Measurements from ENCODE around the gene KRT71. TPM values are rescaled to one million over a fixed set of nuclear protein-coding genes. Genes with fewer than 3 reads are reported as not detected.
A peak's percentile ranks its signal among the peaks of the same experiment; 100 is the strongest.

Gene KRT71
- total and polyA plus RNA-seq, 3 donors from 2014 or later, result 0.12 TPM; not detected in 2

- Histone ChIP-seq H3K27ac (no peak overlapping the region), H3K27me3 (no peaks in the 10 kb centered on the region), H3K4me3 (no peak overlapping the region), H3K4me1 (no peaks in the 10 kb centered on the region), H3K36me3 (ENCODE audit: low read depth, missing control alignments) (no peaks in the 10 kb centered on the region), H3K9me3 (no peaks in the 10 kb centered on the region)
- DNase-seq, result no peak
- TF ChIP-seq POLR2A (IDR thresholded peaks at IDR 0.05), result no peak
- no peak for TF ChIP-seq CTCF (IDR thresholded peaks at IDR 0.05)
- intact Hi-C loops (cut with DNase I; ENCODE audit: low total_unique reads), result no loop called here
- WGBS, 2 donors, result 91 to 93% methylated on average over 4 to 14 of the region's 14 CpGs
Measured at GRCh38 chr12:52514471-52515318, 38.2 kb downstream of the KRT71 start.

- 81 to 98% methylated on average over 6 of the region's 6 CpGs for WGBS, 2 donors
- Histone ChIP-seq H3K36me3 (ENCODE audit: low read depth, missing control alignments) (no peaks in the 10 kb centered on the region), H3K4me3 (no peak overlapping the region), H3K27ac (no peak overlapping the region), H3K9me3 (no peaks in the 10 kb centered on the region), H3K4me1 (no peaks in the 10 kb centered on the region), H3K27me3 (no peaks in the 10 kb centered on the region)
- intact Hi-C loops (cut with DNase I; ENCODE audit: low total_unique reads), result no loop called here
- DNase-seq, result no peak
- TF ChIP-seq CTCF (IDR thresholded peaks at IDR 0.05) (no peak), POLR2A (IDR thresholded peaks at IDR 0.05) (no peak)
Measured at GRCh38 chr12:52513736-52514135, 39.2 kb downstream of the KRT71 start.

GRCh38 chr12:52508211-52508610 lies 44.7 kb downstream of the KRT71 start:
- DNase-seq, result no peak
- Histone ChIP-seq H3K27ac (no peak overlapping the region), H3K36me3 (ENCODE audit: low read depth, missing control alignments) (no peaks in the 10 kb centered on the region), H3K27me3 (no peaks in the 10 kb centered on the region), H3K9me3 (no peaks in the 10 kb centered on the region), H3K4me3 (no peak overlapping the region), H3K4me1 (no peaks in the 10 kb centered on the region)
- TF ChIP-seq POLR2A (IDR thresholded peaks at IDR 0.05) (no peak), CTCF (IDR thresholded peaks at IDR 0.05) (no peak)
- 92 to 97% methylated on average over 5 of the region's 5 CpGs for WGBS, 2 donors
- intact Hi-C loops (cut with DNase I; ENCODE audit: low total_unique reads), result no loop called here

- H3K9me3 ChIP-seq, result no peaks in the 10 kb centered on the region
- no peak for DNase-seq
- intact Hi-C loops (cut with DNase I; ENCODE audit: low total_unique reads), result no loop called here
- TF ChIP-seq POLR2A (IDR thresholded peaks at IDR 0.05) (no peak), CTCF (IDR thresholded peaks at IDR 0.05) (peak in 2 of 3 experiments; percentile 52 to 53)
- H3K4me1 ChIP-seq, result no peaks in the 10 kb centered on the region
- no peaks in the 10 kb centered on the region for H3K36me3 ChIP-seq (ENCODE audit: low read depth, missing control alignments)
- no peak overlapping the region for H3K27ac ChIP-seq
- no peak overlapping the region for H3K4me3 ChIP-seq
- no peaks in the 10 kb centered on the region for H3K27me3 ChIP-seq
- 44 to 63% methylated on average over 4 of the region's 4 CpGs for WGBS, 2 donors
Measured at GRCh38 chr12:52506858-52507715, 45.9 kb downstream of the KRT71 start.
